OCI-LY1 (cell line): ENCODE data around the gene SCRN1.

Experiments used
- CTCF ChIP-seq: fragments of 200-600 bp; sonication (generic), shearing (Covaris generic); IDR thresholded peaks from 2 replicates; pipeline ENCODE4 v1.5.1; 2017; ENCODE audit warnings: mild to moderate bottlenecking, antibody characterized with exemption, low read length, moderate library complexity, mixed read lengths
- EZH2 ChIP-seq: fragments of 200-600 bp; sonication (generic), shearing (Covaris generic); IDR thresholded peaks from 2 replicates; pipeline ENCODE4 v1.8.0; 2017; ENCODE audit warnings: borderline replicate concordance, mixed run types, mild to moderate bottlenecking, antibody characterized with exemption, low read length, moderate library complexity, mixed read lengths

- TF ChIP-seq CTCF (no peak), EZH2 (no peak)
Observed at GRCh38 chr7:29965030-29965429, 24.6 kb downstream of the SCRN1 start.
